HG03520 (cell line): ENCODE results near the gene MIGA1.
"Not testable (repeated sequence)": the region's sequence is repeated elsewhere in the genome, so short reads cannot be mapped to it uniquely, and the experiment has no call there.

Source experiments
- ATAC-seq: cut with Tn5 transposase; IDR thresholded peaks from one replicate; pipeline ENCODE4 v1.9.1; 2021; ENCODE audit warnings: mild to moderate bottlenecking, moderate library complexity; ENCODE audit not compliant: unreplicated experiment

MIGA1 gene

GRCh38 chr1:77905603-77906002, 126.2 kb downstream of the MIGA1 start:
- no peak for ATAC-seq

- ATAC-seq: no peak
These were observed 126.6 kb downstream of the MIGA1 start for GRCh38 chr1:77906019-77906545.

- no peak for ATAC-seq
These were observed 127.2 kb downstream of the MIGA1 start for GRCh38 chr1:77906624-77907023.

GRCh38 chr1:77910116-77910515, 130.7 kb downstream of the MIGA1 start:
- no peak for ATAC-seq

GRCh38 chr1:77918918-77919317, 139.5 kb downstream of the MIGA1 start:
- ATAC-seq: not testable (repeated sequence)

GRCh38 chr1:77925518-77925917, 146.1 kb downstream of the MIGA1 start:
- ATAC-seq: no peak

- ATAC-seq: no peak
These were observed 146.5 kb downstream of the MIGA1 start for GRCh38 chr1:77925956-77926355.

- ATAC-seq: no peak
These were observed 147.3 kb downstream of the MIGA1 start for GRCh38 chr1:77926561-77927357.

- no peak for ATAC-seq
These were observed 148.0 kb downstream of the MIGA1 start for GRCh38 chr1:77927414-77927813.
